Urothelium cell line (cell line): ENCODE data around the gene GPER1.

ENCODE experiments used
- DNase-seq: peaks from one replicate; pipeline ENCODE4 v3.0.0; 2011; ENCODE audit warnings: low spot score, mixed read lengths
- FAIRE-seq: peaks from 2 replicates; lab custom pipeline; 2011; peaks lifted over from hg19 to GRCh38; lab: Jason Lieb, UNC

The GPER1 gene

DNA sequence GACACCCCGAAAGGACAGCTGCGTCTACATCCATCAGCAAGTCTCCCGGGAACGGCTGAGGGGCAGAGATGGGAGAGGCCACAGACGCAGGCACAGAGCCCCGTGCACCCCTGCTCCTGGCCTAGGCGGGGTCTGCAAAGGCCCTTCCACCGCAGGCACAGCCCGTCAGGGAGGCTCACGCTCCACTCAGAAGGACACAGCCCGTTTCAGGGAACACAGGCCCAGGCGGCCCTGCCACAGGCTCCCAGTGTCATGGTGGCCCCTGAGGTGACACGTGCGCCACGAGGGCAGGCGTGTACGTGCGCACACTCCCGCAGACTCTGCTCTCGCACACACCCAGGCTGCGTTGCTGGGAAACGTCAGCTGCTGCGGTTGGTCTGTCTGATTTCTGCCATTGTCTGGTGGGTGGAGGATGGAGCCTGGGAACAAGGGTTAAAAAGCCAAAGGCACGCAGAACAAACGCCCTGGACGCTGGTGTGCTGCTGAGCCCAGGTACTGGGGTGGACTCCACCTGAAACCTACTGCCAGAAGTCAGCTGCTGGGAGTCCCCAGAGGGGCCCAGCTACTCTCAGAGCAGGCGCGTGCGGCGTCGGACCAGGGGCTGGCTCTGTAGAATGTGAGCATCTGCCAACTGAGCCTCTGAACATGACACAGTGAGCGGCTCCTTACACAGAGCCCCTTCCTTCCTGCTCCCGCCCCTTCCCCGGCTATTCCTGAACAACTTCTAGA lies 13.1 kb downstream of the GPER1 start:
- FAIRE-seq (peak; percentile 90), DNase-seq (no peak)

- no peak for DNase-seq
- peak; percentile 86 for FAIRE-seq
These were observed 13.9 kb downstream of the GPER1 start for GRCh38 chr7:1101563-1102431.

DNA sequence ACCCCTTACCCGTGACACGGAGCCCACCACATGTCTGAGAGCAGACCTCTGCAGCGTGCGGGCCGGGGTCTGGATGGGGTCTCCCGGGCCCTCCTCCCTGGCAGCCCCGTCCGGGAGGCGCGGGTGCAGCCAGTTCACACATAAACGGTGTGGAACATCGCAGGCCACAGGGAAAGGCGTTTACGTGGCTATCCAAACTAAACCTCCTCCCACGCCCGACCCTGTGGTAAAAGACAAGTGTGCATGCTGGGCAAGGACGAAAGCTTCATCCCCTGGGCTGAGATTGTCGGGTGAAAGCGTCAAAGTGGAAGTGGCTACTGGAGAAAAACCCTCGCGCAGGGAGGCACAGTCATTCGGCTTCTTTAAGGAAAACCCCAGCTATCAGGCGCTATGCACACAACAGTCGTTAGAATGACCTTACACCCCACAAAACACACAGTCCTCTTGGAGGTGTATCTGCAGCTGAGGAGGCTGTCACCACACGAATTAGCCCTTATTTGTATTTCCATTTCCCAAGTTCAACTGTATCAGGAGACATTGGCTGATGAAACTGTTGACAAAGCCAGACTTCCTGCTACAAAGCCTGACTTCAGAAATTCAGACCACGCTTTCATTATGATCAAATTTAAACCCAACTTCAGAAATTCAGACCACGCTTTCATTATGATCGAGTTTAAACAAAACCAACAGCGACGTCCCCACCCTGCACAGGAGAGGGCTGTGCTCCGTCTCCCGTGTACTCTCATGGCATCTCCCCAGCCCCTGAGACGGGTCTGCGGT lies 15.3 kb downstream of the GPER1 start:
- no peak for DNase-seq
- peak; percentile 77 for FAIRE-seq

DNA sequence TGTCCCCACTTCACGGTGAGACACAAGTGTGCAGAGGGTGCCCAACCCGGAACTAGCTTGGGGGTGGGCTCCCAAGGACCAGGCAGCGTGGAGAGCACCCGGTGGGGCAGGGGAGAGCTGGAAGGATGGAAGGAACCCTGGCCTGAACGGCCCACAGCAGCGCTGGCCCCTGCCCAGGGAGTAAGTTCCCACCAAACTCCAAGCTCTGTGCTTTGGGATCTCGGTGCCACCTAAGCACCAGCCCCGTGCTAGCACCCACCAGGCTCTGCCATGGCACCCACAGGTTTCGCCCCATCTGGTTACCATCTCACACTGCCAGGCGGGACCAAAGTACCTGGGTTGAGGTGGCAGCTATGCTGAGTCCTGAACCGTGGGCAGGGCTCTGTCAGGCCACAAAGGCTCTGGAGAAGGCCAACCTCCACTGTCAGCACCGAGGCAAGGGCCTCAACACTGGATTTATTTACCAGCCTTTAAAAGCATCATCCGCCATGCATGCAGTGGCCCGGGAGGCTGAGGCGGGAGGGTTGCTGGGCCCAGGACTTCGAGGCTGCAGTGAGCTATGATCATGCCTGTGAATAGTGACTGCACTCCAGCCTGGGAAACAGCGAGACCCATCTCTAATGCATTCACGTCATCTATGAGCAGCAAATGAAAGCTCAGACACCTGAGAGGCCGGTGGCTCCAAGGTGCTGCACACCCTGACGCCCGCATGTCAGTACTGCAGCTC lies 16.0 kb downstream of the GPER1 start:
- FAIRE-seq (peak; percentile 48), DNase-seq (no peak)

DNA sequence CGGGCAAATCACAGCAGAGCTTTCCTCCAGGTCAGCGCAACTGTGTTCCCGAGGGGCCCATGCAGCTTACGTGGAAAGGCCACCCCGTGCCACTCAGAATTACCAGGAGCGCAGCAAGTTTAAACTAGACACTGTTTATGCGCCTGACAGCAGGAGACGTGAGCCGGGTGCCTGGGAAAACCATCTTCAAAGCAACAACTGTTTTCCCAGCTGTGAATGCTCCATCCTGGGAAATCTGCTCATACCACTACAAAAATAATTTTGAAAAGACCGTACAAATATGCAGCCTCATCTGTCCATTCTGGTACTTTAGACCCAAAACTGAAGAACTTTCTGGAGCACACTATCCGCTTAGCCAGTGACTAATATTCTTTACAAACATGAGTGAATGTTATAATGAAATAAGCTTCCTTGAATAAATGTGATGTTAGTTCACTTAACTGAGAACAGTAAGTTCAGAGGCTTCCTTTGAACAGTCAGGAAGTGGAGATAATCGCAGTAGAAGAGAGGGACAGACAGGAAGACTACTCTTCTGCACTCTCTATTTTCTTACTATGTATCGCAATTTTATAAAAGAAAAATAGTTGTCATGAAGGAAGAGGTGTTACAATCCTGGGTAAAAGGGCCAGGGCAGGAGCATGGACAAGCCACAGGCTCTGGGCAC lies 16.7 kb downstream of the GPER1 start:
- DNase-seq (no peak), FAIRE-seq (peak; percentile 80)

DNA sequence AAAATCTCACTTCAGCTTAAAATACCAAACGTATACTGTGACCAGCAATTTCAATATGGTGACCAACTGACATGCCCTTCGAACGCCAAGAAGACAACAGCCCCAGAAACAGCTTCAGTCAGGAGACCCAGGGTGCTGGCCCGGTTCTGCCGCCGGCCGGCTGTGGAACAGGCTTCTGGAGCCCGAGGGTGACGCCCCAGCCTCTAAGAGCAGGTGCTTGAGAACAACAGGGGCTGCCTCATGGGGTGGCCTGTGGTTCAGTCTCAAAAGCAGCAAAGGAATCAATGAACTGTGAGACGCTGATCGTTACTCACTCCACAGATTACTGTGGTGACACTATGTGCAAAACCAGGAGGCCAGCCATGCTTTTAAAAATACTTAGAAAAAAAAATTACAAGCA lies 17.3 kb downstream of the GPER1 start:
- no peak for FAIRE-seq
- no peak for DNase-seq

DNA sequence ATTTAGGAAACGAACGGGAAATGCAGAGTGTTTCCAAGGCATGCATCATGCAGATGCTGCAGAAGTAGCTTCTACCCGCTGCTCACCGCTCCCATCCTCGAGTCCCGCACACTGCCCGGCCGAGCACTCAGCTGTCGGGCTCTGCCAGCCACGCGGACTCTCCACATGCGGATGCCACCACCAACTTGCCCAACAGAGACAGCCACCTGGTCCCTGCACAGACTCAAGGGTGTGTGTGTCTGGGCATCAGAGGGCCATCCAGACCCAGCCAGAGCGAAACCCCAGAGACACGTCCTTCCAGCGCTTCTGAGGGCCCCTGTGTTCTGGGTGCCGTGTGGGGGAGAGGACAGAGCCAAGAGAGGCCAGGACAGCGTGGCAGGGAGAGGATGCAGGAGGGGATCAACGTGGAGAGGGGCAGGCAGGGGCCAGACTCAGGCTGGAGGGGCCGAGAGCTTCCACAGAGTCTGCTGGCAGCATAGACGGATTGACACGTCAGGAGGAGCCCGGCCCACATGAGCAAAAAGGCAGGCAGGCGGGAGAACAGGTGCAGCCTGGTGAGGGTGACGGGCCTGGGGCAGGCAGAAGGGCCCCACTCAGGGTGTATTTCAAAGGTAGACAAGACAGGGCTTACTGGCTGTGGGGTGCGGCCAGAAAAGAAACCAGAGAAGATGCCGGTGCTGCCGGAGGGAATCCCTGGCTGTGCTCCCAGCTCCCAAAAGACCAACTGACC lies 18.3 kb downstream of the GPER1 start:
- DNase-seq (no peak), FAIRE-seq (peak; percentile 76)

DNA sequence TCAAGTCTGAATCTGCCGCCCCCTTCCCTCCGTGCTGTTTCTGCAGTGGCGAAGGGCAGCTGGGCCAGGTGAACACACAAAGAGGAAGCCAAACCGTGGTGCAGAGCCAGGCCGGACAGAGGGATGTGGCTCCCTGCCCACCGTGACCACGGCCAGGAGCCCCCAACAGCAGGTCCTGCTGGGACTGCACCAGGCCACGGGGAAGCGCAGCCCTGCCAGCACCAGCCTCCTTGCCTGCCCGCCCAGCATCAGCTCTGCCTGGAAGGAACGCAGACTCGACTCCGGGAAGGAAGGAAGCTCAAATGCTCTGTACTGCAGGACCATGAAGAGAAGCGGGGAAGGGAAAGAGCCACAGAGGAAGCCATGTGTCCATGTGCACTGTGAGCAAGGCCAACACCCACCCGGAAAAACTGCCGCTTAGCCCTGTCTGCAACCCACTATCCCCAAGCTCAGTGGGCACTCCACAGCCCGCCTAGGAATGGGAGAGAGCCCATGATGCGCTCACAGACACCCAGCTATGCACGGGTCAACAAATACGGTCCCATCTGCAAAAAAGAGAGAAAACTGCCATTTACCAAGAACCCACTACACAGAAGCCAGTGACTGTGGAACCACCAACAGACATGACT lies 19.0 kb downstream of the GPER1 start:
- DNase-seq = no peak
- FAIRE-seq = peak; percentile 67

DNA sequence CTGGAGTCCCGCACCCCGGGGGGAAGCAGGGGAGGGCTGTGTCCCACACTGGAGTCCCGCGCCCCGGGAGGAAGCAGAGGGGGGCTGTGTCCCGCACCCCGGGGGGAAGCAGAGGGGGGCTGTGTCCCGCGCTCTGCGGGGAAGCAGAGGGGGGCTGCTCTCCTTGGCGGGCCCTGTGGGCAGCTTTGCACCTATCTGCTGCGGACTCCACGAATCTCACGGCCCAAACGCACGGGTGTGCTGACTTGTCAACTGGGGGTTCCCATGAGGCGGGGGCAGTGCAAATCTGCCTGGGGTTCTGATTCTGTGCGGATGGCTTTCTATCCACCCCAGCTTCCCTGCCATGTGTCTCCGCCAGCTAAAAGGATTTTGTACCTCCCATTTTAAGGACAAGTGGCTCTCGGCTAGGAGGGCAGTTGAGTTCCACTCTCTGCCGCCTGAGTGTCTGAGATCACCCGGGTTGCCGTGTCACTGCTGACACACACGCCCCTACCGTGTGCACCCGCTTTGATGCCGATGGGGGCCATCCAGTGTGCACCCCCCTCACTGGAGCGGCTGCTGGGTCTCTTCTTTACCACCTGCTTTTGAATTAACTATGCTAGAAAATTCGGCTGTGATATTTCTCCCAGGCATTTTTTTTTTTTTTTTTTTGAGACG lies 20.5 kb downstream of the GPER1 start:
- FAIRE-seq (peak; percentile 37), DNase-seq (no peak)

DNA sequence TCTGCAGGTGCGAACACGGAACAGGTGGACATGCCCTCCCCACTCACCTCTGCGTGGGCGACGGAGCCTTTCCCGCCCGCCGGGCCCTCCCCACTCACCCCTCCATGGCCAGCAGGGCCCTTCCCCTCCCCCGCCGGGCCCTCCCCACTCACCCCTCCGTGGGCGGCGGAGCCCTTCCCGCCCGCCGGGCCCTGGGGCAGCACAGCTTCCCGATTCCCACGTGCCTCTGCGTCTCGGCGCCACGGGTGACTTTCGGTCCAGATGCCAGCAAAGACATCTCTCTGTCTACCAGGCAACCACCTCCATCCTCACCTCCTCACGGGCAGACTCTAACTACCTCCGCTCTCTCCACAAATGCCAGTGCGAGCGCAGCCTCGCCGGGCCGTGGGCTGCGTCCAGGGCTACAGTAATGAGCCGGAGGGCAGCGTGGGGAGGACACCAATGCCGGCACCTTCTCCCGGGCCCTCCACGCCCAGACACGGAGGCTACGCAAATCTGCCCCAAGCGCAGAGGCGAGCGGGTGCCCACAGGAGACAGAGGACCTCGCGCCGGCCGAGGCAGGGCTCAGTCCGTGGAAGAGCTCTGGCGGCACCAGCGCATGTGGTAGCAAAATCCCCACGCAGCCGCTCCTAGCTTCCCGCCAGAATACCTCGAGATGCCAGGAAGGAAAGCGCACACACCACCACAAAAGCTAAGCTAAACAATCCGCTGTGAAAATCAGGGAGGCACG lies 21.8 kb downstream of the GPER1 start:
- peak; percentile 94 for FAIRE-seq

DNA sequence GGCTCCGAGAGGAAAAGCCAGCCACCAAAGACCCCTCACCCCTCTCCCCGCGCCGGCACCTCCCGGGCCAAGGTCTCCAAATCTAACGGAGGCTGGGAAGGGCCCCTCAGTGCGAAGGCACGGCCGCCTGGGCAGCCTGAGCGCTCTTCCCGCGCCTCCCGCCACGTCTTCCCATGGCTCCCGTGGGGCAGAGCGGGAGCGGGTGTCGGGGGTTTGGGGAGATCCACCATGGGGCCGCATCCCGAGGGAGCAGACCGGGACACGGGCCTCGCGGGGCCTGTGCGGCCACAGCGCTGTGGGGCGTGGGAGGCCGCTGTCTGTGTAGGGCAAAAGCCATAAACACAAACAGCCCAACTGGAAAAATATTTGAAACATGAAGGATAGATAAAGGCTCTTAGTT lies 22.4 kb downstream of the GPER1 start:
- peak; percentile 46 for FAIRE-seq

More for the DNA sequence above, 21.8 kb downstream of the GPER1 start:
- DNase-seq = no peak

DNA sequence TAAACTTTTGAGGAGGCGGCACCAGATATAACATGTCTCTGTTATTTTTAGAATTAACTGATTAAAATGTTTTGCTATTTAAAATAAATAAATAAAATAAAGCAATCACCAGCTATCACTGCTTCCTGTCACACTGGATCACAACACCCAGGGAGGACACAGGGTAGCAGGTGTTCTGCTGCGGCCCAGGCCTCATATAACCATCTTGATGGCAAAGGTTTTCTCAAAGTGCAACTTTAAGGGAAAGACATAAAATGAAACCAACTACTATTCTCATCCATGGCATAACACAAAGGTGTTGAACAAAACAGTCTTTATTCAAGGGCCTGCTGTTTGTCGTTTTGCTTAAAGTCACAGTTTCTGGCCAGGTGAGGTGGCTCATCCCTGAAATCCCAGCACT lies 23.2 kb downstream of the GPER1 start:
- no peak for DNase-seq

More for the DNA sequence above, 22.4 kb downstream of the GPER1 start:
- no peak for DNase-seq

DNA sequence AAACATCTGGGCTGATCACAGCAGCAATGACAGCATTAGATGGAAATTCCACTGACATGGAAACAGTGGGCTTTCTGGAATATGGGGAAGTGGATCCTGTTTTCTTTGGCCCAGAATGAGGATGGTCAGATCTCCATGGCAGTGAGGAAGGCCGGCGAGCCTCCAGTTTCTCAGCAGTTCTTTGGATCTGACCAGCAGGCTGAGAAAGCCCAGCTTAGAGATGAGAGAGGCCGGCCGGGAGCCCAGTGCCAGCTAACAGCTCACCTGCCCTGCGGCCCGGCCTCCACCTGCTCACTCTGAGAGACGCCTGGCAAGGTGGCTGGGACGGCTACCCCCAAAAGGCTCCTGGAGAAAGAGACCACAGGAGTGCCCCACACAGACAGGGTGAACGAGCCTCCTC lies 24.2 kb downstream of the GPER1 start:
- DNase-seq (no peak), FAIRE-seq (no peak)

More for the DNA sequence above, 23.2 kb downstream of the GPER1 start:
- FAIRE-seq = peak; percentile 46

- no peak for DNase-seq
- FAIRE-seq = peak; percentile 79
These were observed 25.0 kb downstream of the GPER1 start for GRCh38 chr7:1112625-1113547.

- peak; percentile 20 for FAIRE-seq
- DNase-seq = no peak
These were observed 25.6 kb downstream of the GPER1 start for GRCh38 chr7:1113548-1113885.

- FAIRE-seq (peak; percentile 42), DNase-seq (no peak)
These were observed 26.2 kb downstream of the GPER1 start for GRCh38 chr7:1114088-1114487.

DNA sequence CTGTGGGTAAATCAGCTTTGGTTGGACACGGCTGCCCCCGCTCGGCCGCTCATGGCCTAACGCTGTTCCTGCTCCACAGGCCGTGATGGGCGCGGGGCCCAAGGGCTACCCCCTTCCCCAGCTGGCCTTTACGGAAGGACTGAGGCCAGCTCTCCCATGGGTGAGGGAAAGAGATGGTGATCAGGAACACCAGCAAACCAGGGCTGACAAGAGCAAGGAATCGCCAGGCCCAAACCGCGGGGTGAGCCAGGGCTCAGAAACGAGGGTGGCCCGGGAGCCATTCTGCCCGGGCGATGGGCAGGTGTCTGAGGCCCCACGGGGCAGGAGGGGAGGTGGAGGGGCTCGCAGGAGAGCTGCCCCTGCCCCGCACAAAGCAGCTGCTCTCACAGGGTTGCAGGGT lies 26.6 kb downstream of the GPER1 start:
- DNase-seq (no peak), FAIRE-seq (peak; percentile 77)
